Fibroblast of pulmonary artery (primary cell): ENCODE results near the gene NUDT8.

Experiments used
- DNase-seq: peaks from one replicate; pipeline ENCODE4 v3.0.0-alpha.2; 2010; ENCODE audit warnings: low read depth
- H3K4me3 ChIP-seq: replicated peaks from 2 replicates; pipeline ENCODE4 v1.5.1; 2011; ENCODE audit warnings: low read depth, mild to moderate bottlenecking, control low read depth, low read length, moderate library complexity
- TF ChIP-seq, protein P1 (sequence below): IDR thresholded peaks from 2 replicates; pipeline ENCODE4 v1.5.1; 2011; ENCODE audit warnings: mild to moderate bottlenecking, control low read depth, low read length, inconsistent platforms; ENCODE audit errors: missing control alignments

The NUDT8 gene

DNA sequence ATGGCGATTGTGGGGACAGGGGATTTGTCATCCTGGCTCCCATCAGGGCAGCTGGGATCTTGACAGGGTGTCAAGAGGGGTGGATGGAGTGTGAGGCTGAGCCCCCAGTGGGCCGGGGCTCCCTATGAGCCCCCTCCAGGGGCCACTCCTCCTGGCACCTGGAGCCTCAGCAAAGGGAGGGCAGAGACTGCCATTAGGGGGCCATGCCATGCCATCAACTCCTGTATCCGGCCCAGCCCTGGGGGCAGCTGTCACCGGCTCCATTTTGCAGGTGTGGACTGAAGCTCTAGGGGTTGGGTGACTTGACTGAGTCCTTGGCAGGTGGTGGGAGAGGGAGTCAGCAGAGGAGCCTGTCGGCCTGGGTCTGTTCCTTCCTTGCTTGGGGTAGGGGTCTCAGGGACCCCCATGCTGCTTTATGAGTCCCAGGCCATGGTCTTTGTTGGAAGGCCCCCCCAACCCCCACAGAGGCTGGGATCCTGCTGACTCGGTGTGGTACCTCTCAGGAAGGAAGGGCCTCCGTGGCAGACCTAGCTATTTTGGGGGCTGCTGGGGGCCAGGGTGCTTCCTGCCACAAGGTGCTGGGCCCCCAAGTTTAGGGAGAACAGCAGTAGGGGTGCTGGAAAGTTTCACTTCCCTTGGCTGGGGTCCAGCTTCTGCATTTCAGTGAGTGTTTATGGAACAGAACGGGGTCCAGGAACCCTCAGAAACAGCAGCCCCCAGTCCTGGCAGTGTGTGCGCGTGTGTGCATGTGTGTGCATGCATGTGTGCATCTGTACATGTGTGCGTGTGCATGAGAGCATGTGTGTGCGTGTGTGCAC, 19.3 kb upstream of the NUDT8 start:
- TF ChIP-seq, protein P1, sequence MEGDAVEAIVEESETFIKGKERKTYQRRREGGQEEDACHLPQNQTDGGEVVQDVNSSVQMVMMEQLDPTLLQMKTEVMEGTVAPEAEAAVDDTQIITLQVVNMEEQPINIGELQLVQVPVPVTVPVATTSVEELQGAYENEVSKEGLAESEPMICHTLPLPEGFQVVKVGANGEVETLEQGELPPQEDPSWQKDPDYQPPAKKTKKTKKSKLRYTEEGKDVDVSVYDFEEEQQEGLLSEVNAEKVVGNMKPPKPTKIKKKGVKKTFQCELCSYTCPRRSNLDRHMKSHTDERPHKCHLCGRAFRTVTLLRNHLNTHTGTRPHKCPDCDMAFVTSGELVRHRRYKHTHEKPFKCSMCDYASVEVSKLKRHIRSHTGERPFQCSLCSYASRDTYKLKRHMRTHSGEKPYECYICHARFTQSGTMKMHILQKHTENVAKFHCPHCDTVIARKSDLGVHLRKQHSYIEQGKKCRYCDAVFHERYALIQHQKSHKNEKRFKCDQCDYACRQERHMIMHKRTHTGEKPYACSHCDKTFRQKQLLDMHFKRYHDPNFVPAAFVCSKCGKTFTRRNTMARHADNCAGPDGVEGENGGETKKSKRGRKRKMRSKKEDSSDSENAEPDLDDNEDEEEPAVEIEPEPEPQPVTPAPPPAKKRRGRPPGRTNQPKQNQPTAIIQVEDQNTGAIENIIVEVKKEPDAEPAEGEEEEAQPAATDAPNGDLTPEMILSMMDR: no peak
- no peak for DNase-seq
- no peak overlapping the region for H3K4me3 ChIP-seq

DNA sequence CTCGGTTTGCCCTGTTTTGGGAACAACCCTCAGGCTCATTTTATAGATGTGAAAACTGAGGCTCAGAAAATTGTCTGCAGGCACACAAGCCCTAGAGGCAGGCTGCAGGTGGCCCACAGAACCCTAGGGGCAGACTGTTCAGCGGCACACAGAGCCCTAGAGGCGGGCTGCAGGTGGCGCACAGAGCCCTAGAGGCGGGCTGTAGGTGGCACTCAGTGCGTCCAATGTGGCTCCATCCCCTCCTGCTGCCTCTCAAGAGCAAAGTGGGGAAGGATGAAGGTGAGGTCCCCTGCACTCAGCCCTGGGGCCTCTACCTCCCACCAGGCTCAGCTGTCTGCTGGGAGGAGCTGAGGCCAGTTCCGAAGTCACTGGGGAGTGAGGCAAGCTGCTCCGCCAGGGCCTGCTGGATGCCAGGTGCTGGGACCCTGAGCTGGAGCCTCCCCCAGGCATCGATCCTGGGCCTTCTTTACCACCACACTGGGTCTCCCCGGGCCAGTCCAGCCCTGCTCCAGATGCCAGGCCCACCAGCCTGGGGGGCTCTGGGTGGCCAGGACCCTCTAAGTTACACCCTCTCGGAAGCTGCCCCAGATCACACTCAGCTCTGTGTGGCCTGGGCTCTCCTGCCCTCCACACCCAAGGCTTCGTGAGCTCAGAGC, 18.5 kb upstream of the NUDT8 start:
- TF ChIP-seq, protein P1: no peak
- DNase-seq: no peak
- no peak overlapping the region for H3K4me3 ChIP-seq

DNA sequence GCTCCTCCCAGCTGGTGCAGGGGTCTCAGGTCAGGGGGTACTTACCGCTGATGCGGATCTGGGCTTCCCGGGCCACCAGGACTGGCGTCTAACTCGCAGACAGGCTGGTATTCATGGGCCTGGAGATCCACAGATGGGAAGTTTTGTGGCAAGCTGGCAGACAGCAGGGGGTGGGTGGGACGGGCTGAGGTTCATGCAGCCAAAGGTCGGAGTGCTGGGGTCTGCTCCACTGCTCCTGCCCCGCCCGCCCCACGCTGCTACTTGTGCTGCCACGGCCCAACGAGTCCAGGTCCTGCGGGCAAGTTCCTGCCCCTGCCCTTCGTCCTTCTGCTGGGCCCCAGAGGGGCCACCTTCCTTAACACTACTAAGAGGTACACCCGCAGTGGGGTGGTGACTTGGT, 17.7 kb upstream of the NUDT8 start:
- DNase-seq: no peak
- TF ChIP-seq, protein P1: no peak
- no peak overlapping the region for H3K4me3 ChIP-seq

DNA sequence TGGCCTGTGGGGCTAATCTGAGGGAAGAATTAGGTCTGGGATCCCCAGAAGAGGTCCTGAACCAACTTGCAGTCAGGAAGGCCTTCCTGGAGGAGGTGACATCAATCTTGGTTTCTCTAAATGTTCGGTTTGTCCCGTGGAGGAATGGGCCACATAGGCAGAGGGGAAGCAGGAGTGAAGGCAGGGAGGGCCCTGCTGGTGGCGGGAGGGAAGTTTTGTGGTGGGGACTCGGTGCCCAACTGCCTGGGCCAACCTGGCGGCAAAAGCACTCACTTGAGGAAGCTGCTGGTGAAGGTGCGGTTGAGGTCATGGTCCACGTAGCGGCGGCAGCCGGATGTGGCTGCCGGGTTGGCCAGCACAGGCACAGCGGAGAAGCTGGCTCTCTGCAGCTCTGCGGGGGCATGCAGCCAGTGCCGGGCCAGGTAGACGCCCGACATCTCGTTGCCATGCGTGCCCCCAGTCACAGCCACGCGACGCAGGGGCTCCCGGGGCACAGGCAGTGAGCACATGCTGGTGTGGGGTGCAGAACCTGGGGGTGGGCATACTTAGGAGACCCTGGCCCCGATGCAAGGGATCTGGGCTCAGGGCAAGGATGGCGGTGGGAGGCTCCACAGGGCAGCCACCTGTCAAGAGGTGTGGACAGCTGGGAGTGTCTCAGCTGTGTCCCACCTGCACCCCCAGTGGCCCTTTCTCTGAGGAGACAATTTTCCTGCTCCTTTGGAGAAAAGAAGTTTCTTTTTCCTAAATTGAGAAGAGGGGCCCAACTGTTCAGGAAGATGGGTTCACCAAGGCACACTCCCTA, 17.0 kb upstream of the NUDT8 start:
- DNase-seq: no peak
- H3K4me3 ChIP-seq: no peak overlapping the region
- TF ChIP-seq, protein P1: no peak

DNA sequence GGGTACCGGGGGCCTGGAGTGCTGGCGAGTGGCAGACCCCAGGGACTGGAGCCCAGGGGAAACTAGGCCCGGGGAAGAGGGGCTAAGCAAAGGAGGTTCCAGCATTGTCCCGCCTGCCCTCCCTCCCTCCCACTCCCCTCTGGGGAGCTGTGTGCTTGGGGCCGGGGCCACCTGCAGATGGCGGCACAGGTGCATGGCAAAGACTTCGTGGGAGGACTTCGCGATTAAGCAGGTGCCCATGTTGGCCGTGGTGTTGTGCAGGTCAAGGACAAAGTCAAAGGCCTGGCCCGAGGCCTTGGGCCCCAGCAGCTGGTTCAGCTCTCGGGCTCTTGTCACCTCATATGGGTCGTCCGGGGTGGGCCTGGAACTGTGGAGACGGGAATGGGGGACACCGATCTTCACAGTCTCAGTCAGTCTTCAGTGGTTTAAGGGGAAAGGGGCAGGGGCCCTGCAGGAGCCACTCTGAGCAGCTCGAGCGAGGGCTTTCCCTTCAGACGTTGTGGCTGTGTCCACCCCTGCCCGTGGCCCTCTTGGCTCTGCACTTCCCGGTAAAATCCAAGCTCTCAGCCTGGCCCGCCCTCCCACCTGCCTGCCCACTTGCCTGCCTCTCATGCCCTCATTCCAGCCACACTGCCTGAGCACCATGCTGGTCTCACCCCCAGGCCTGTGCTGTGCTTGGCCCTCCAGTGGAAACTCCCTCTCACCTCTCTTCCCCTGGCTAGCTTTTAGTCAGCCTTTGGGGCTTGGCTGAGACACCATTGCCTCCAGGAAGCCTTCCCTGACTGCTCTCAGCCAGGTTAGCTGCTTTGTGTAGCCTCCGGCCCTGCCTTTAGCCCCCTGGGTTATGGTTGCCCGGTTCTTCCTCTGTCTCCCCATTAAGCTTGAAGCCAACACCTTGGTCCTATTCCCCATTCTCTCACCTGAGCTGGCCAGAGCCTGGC, 16.1 kb upstream of the NUDT8 start:
- DNase-seq: no peak
- no peak overlapping the region for H3K4me3 ChIP-seq
- TF ChIP-seq, protein P1: no peak
